ENCODE measurements around the gene PARD3B. TPM values are rescaled to one million over a fixed set of nuclear protein-coding genes. Genes with fewer than 3 reads are reported as not detected.

Gene PARD3B
- total RNA-seq, 1 donor from 2014 or later = 0.66 TPM

GRCh38 chr2:204611764-204612163, 66.5 kb downstream of the PARD3B start:
- Mint-ChIP-seq H3K27me3 (ENCODE audit: unreplicated experiment) (no peaks in the 10 kb centered on the region), H3K36me3 (ENCODE audit: unreplicated experiment) (no peaks in the 10 kb centered on the region), H3K27ac (ENCODE audit: unreplicated experiment) (no peak overlapping the region), H3K4me1 (ENCODE audit: low read depth, unreplicated experiment) (peaks cover 4% of the 10 kb centered on the region), H3K4me3 (ENCODE audit: unreplicated experiment) (no peak overlapping the region), H3K9me3 (ENCODE audit: unreplicated experiment) (no peaks in the 10 kb centered on the region)
- TF ChIP-seq, protein P1, sequence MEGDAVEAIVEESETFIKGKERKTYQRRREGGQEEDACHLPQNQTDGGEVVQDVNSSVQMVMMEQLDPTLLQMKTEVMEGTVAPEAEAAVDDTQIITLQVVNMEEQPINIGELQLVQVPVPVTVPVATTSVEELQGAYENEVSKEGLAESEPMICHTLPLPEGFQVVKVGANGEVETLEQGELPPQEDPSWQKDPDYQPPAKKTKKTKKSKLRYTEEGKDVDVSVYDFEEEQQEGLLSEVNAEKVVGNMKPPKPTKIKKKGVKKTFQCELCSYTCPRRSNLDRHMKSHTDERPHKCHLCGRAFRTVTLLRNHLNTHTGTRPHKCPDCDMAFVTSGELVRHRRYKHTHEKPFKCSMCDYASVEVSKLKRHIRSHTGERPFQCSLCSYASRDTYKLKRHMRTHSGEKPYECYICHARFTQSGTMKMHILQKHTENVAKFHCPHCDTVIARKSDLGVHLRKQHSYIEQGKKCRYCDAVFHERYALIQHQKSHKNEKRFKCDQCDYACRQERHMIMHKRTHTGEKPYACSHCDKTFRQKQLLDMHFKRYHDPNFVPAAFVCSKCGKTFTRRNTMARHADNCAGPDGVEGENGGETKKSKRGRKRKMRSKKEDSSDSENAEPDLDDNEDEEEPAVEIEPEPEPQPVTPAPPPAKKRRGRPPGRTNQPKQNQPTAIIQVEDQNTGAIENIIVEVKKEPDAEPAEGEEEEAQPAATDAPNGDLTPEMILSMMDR (IDR thresholded peaks at IDR 0.05; ENCODE audit: partially characterized antibody, unreplicated experiment) = no peak
- no peak for DNase-seq

- Mint-ChIP-seq H3K4me3 (ENCODE audit: unreplicated experiment) (no peak overlapping the region), H3K27ac (ENCODE audit: unreplicated experiment) (no peak overlapping the region)
- TF ChIP-seq, protein P1 (IDR thresholded peaks at IDR 0.05; ENCODE audit: partially characterized antibody, unreplicated experiment) = no peak
Measured at GRCh38 chr2:204613635-204614034, 68.4 kb downstream of the PARD3B start.

GRCh38 chr2:204615456-204615855, 70.2 kb downstream of the PARD3B start:
- no peaks in the 10 kb centered on the region for H3K36me3 Mint-ChIP-seq (ENCODE audit: unreplicated experiment)
- H3K9me3 Mint-ChIP-seq (ENCODE audit: unreplicated experiment) = no peaks in the 10 kb centered on the region
- no peak overlapping the region for H3K27ac Mint-ChIP-seq (ENCODE audit: unreplicated experiment)
- peaks cover 4% of the 10 kb centered on the region for H3K4me1 Mint-ChIP-seq (ENCODE audit: low read depth, unreplicated experiment)
- DNase-seq = no peak
- H3K4me3 Mint-ChIP-seq (ENCODE audit: unreplicated experiment) = no peak overlapping the region
- no peaks in the 10 kb centered on the region for H3K27me3 Mint-ChIP-seq (ENCODE audit: unreplicated experiment)
- TF ChIP-seq, protein P1 (IDR thresholded peaks at IDR 0.05; ENCODE audit: partially characterized antibody, unreplicated experiment) = no peak

More at GRCh38 chr2:204613635-204614034, 68.4 kb downstream of the PARD3B start:
- no peaks in the 10 kb centered on the region for H3K9me3 Mint-ChIP-seq (ENCODE audit: unreplicated experiment)
- peaks cover 4% of the 10 kb centered on the region for H3K4me1 Mint-ChIP-seq (ENCODE audit: low read depth, unreplicated experiment)
- no peak for DNase-seq
- no peaks in the 10 kb centered on the region for H3K27me3 Mint-ChIP-seq (ENCODE audit: unreplicated experiment)
- no peaks in the 10 kb centered on the region for H3K36me3 Mint-ChIP-seq (ENCODE audit: unreplicated experiment)

- TF ChIP-seq, protein P1 (IDR thresholded peaks at IDR 0.05; ENCODE audit: partially characterized antibody, unreplicated experiment) = no peak
- Mint-ChIP-seq H3K4me1 (ENCODE audit: low read depth, unreplicated experiment) (no peaks in the 10 kb centered on the region), H3K27me3 (ENCODE audit: unreplicated experiment) (no peaks in the 10 kb centered on the region), H3K4me3 (ENCODE audit: unreplicated experiment) (no peak overlapping the region), H3K9me3 (ENCODE audit: unreplicated experiment) (no peaks in the 10 kb centered on the region), H3K27ac (ENCODE audit: unreplicated experiment) (no peak overlapping the region), H3K36me3 (ENCODE audit: unreplicated experiment) (no peaks in the 10 kb centered on the region)
- DNase-seq = no peak
Measured at GRCh38 chr2:204625135-204625534, 79.9 kb downstream of the PARD3B start.

DNA sequence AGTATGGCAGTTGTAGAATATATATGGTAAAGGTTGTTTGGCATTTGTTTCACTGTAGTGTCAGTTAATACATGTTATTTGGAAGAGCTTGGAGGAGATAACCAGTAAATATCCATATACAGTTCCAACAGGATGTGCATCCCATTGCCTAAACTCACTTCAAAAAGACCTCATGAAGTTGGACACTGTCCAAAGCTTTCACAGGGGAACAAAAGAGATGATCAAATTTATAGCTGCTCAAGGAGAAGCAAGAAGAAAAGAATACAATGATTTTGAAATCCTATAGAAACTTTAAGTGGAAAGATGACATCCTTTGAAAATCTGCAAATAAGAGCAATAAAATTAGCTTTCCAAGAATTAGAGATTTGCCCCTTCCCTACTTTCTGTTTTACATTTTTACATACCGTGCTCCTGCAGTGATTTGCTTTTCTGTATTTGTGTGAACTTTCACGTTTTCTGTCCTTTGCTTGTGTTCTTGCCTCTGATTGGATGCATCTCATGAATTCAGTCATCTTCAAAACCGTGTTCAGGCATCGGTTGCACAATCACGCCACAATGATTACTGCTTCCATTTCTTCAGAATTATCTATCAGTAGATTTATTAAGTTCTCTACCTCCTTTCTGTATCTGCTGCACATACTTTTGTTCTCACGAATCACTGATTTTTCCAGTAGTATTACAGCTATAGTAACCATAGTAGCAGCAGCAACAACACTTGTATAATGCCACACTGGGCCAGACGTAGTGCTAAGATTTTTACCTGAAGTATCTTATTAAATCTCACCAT, 83.8 kb downstream of the PARD3B start:
- H3K27ac Mint-ChIP-seq (ENCODE audit: unreplicated experiment) = no peak overlapping the region
- H3K27me3 Mint-ChIP-seq (ENCODE audit: unreplicated experiment) = no peaks in the 10 kb centered on the region
- DNase-seq = no peak
- TF ChIP-seq, protein P1 (IDR thresholded peaks at IDR 0.05; ENCODE audit: partially characterized antibody, unreplicated experiment) = no peak
- H3K4me3 Mint-ChIP-seq (ENCODE audit: unreplicated experiment) = no peak overlapping the region
- H3K9me3 Mint-ChIP-seq (ENCODE audit: unreplicated experiment) = no peaks in the 10 kb centered on the region
- H3K4me1 Mint-ChIP-seq (ENCODE audit: low read depth, unreplicated experiment) = no peaks in the 10 kb centered on the region
- no peaks in the 10 kb centered on the region for H3K36me3 Mint-ChIP-seq (ENCODE audit: unreplicated experiment)
